NCI-H748 (cell line): Measurements from ENCODE around the gene IDH3G.
"Not testable (repeated sequence)": the region's sequence is repeated elsewhere in the genome, so short reads cannot be mapped to it uniquely, and the experiment has no call there.

Experiments used
- DNase-seq: peaks from one replicate; lab custom pipeline; 2025; ENCODE audit not compliant: unreplicated experiment; lab: John Stamatoyannopoulos, UW

The IDH3G gene

GRCh38 chrX:153763298-153763932 lies 30.8 kb downstream of the IDH3G start:
- no peak for DNase-seq

- DNase-seq: no peak
These were observed 31.5 kb downstream of the IDH3G start for GRCh38 chrX:153762626-153763173.

- no peak for DNase-seq
These were observed 32.3 kb downstream of the IDH3G start for GRCh38 chrX:153761863-153762262.

- no peak for DNase-seq
These were observed 39.0 kb downstream of the IDH3G start for GRCh38 chrX:153755136-153755535.

- DNase-seq: no peak
These were observed 43.9 kb downstream of the IDH3G start for GRCh38 chrX:153750127-153750774.

- DNase-seq: not testable (repeated sequence)
These were observed 45.2 kb downstream of the IDH3G start for GRCh38 chrX:153749017-153749416.

GRCh38 chrX:153746991-153747390 lies 47.2 kb downstream of the IDH3G start:
- DNase-seq: not testable (repeated sequence)

GRCh38 chrX:153746359-153746758 lies 47.8 kb downstream of the IDH3G start:
- no peak for DNase-seq

- not testable (repeated sequence) for DNase-seq
These were observed 49.1 kb downstream of the IDH3G start for GRCh38 chrX:153745067-153745433.

GRCh38 chrX:153744210-153745066 lies 49.7 kb downstream of the IDH3G start:
- peak; percentile 9 for DNase-seq

- not testable (repeated sequence) for DNase-seq
These were observed 50.5 kb downstream of the IDH3G start for GRCh38 chrX:153743468-153744209.

- not testable (repeated sequence) for DNase-seq
These were observed 51.2 kb downstream of the IDH3G start for GRCh38 chrX:153742796-153743467.

- DNase-seq: not testable (repeated sequence)
These were observed 52.1 kb downstream of the IDH3G start for GRCh38 chrX:153742111-153742510.

- DNase-seq: no peak
These were observed 52.7 kb downstream of the IDH3G start for GRCh38 chrX:153741446-153741845.

- no peak for DNase-seq
These were observed 53.4 kb downstream of the IDH3G start for GRCh38 chrX:153740631-153741222.

GRCh38 chrX:153739754-153740486 lies 54.3 kb downstream of the IDH3G start:
- DNase-seq: no peak

- DNase-seq: no peak
These were observed 56.0 kb downstream of the IDH3G start for GRCh38 chrX:153738056-153738605.

- DNase-seq: no peak
These were observed 57.2 kb downstream of the IDH3G start for GRCh38 chrX:153736871-153737441.
